ENCODE measurements around the gene UBE2G2. TPM values are rescaled to one million over a fixed set of nuclear protein-coding genes. Genes with fewer than 3 reads are reported as not detected.

Gene UBE2G2
- 66.4 and 76.8 TPM in 2 replicates for total RNA-seq (2014; rRNA removed; shearing (Covaris generic))

GRCh38 chr21:44801468-44802395 lies at the start of gene UBE2G2:
Gene UBE2G2, minus strand, starts transcription at chr21:44801820. Its CDS starts 72 bp downstream, at chr21:44801748.
- Histone ChIP-seq H3K4me3 (ENCODE audit: insufficient read depth, low read depth, low read length) (peak within 1 kb of the TSS; percentile 81), H3K27me3 (ENCODE audit: control insufficient read depth, insufficient read depth, low read length) (no peaks in the 10 kb centered on the region), H3K36me3 (replicated peaks; ENCODE audit: control insufficient read depth, insufficient read depth, low read length) (peaks cover 6% of the 10 kb centered on the region)
- peak; percentile 97 for DNase-seq

- H3K27me3 ChIP-seq (ENCODE audit: control insufficient read depth, insufficient read depth, low read length): no peaks in the 10 kb centered on the region
- no peak for DNase-seq
- peaks cover 26% of the 10 kb centered on the region for H3K36me3 ChIP-seq (replicated peaks; ENCODE audit: control insufficient read depth, insufficient read depth, low read length)
- H3K4me3 ChIP-seq (ENCODE audit: insufficient read depth, low read depth, low read length): no peak overlapping the region
Observed at GRCh38 chr21:44850905-44851657, 49.5 kb upstream of the UBE2G2 start.

- Histone ChIP-seq H3K36me3 (replicated peaks; ENCODE audit: control insufficient read depth, insufficient read depth, low read length) (peaks cover 20% of the 10 kb centered on the region), H3K4me3 (ENCODE audit: insufficient read depth, low read depth, low read length) (no peak overlapping the region), H3K27me3 (ENCODE audit: control insufficient read depth, insufficient read depth, low read length) (no peaks in the 10 kb centered on the region)
- DNase-seq: no peak
Observed at GRCh38 chr21:44850208-44850800, 48.7 kb upstream of the UBE2G2 start.

GRCh38 chr21:44849616-44850130 lies 48.1 kb upstream of the UBE2G2 start:
- H3K4me3 ChIP-seq (ENCODE audit: insufficient read depth, low read depth, low read length): no peak overlapping the region
- no peak for DNase-seq
- no peaks in the 10 kb centered on the region for H3K27me3 ChIP-seq (ENCODE audit: control insufficient read depth, insufficient read depth, low read length)
- H3K36me3 ChIP-seq (replicated peaks; ENCODE audit: control insufficient read depth, insufficient read depth, low read length): peaks cover 17% of the 10 kb centered on the region

GRCh38 chr21:44848821-44849521 lies 47.4 kb upstream of the UBE2G2 start:
- no peaks in the 10 kb centered on the region for H3K27me3 ChIP-seq (ENCODE audit: control insufficient read depth, insufficient read depth, low read length)
- peak; percentile 40 for DNase-seq
- H3K4me3 ChIP-seq (ENCODE audit: insufficient read depth, low read depth, low read length): no peak overlapping the region
- H3K36me3 ChIP-seq (replicated peaks; ENCODE audit: control insufficient read depth, insufficient read depth, low read length): peaks cover 16% of the 10 kb centered on the region

- peak; percentile 58 for DNase-seq
- Histone ChIP-seq H3K4me3 (ENCODE audit: insufficient read depth, low read depth, low read length) (no peak overlapping the region), H3K36me3 (replicated peaks; ENCODE audit: control insufficient read depth, insufficient read depth, low read length) (peaks cover 15% of the 10 kb centered on the region), H3K27me3 (ENCODE audit: control insufficient read depth, insufficient read depth, low read length) (no peaks in the 10 kb centered on the region)
Observed at GRCh38 chr21:44847261-44848056, 45.8 kb upstream of the UBE2G2 start.

GRCh38 chr21:44846485-44847260 lies 45.1 kb upstream of the UBE2G2 start:
- no peak for DNase-seq
- Histone ChIP-seq H3K27me3 (ENCODE audit: control insufficient read depth, insufficient read depth, low read length) (no peaks in the 10 kb centered on the region), H3K4me3 (ENCODE audit: insufficient read depth, low read depth, low read length) (no peak overlapping the region), H3K36me3 (replicated peaks; ENCODE audit: control insufficient read depth, insufficient read depth, low read length) (peaks cover 15% of the 10 kb centered on the region)

GRCh38 chr21:44846224-44846484 lies 44.5 kb upstream of the UBE2G2 start:
- Histone ChIP-seq H3K36me3 (replicated peaks; ENCODE audit: control insufficient read depth, insufficient read depth, low read length) (peaks cover 13% of the 10 kb centered on the region), H3K27me3 (ENCODE audit: control insufficient read depth, insufficient read depth, low read length) (no peaks in the 10 kb centered on the region), H3K4me3 (ENCODE audit: insufficient read depth, low read depth, low read length) (peak overlapping the region; percentile 29; the same call in 1 of the 2 replicates)
- DNase-seq: no peak

GRCh38 chr21:44845418-44846223 lies 44.0 kb upstream of the UBE2G2 start:
- H3K36me3 ChIP-seq (replicated peaks; ENCODE audit: control insufficient read depth, insufficient read depth, low read length): peaks cover 10% of the 10 kb centered on the region
- H3K4me3 ChIP-seq (ENCODE audit: insufficient read depth, low read depth, low read length): peak overlapping the region; percentile 29
- no peaks in the 10 kb centered on the region for H3K27me3 ChIP-seq (ENCODE audit: control insufficient read depth, insufficient read depth, low read length)
- DNase-seq: peak; percentile 98

- H3K36me3 ChIP-seq (replicated peaks; ENCODE audit: control insufficient read depth, insufficient read depth, low read length): peaks cover under 1% of the 10 kb centered on the region; the same call in 1 of the 2 replicates
- peak; percentile 90 for DNase-seq
- H3K4me3 ChIP-seq (ENCODE audit: insufficient read depth, low read depth, low read length): peak overlapping the region; percentile 11; the same call in 1 of the 2 replicates
Observed at GRCh38 chr21:44844256-44844655, 42.6 kb upstream of the UBE2G2 start.

GRCh38 chr21:44842721-44843445 lies 41.3 kb upstream of the UBE2G2 start:
- Histone ChIP-seq H3K27me3 (ENCODE audit: control insufficient read depth, insufficient read depth, low read length) (no peaks in the 10 kb centered on the region), H3K36me3 (replicated peaks; ENCODE audit: control insufficient read depth, insufficient read depth, low read length) (no peaks in the 10 kb centered on the region), H3K4me3 (ENCODE audit: insufficient read depth, low read depth, low read length) (no peak overlapping the region)
- no peak for DNase-seq

More at GRCh38 chr21:44844256-44844655, 42.6 kb upstream of the UBE2G2 start:
- no peaks in the 10 kb centered on the region for H3K27me3 ChIP-seq (ENCODE audit: control insufficient read depth, insufficient read depth, low read length)

- H3K4me3 ChIP-seq (ENCODE audit: insufficient read depth, low read depth, low read length): no peak overlapping the region
- H3K36me3 ChIP-seq (replicated peaks; ENCODE audit: control insufficient read depth, insufficient read depth, low read length): no peaks in the 10 kb centered on the region
- H3K27me3 ChIP-seq (ENCODE audit: control insufficient read depth, insufficient read depth, low read length): no peaks in the 10 kb centered on the region
- peak; percentile 29 for DNase-seq
Observed at GRCh38 chr21:44842087-44842486, 40.5 kb upstream of the UBE2G2 start.

Data from H7 (cell line).